GM12878 (cell line): Measurements from ENCODE around the gene RIOX2. TPM values are rescaled to one million over a fixed set of nuclear protein-coding genes. Genes with fewer than 3 reads are reported as not detected.

Experiments used
- ATAC-seq: fragments of 200-7000 bp; cut with Tn5 transposase; 3 replicates; pipeline ENCODE4 v1.9.1; 2020; ENCODE audit warnings: mild to moderate bottlenecking, moderate library complexity
- BruUV-seq: library from RNA; stranded (reverse); fragments of 400-500 nt; replicated peaks from 2 replicates; lab custom pipeline; 2021; lab: Mats Ljungman, UMichigan
- CTCF ChIA-PET: fragments of 300-600 bp; sonication (Branson Sonifier 250); formaldehyde crosslinking; extraction: SDS; loops from one replicate; lab custom pipeline; 2021; ENCODE audit warnings: inconsistent platforms; lab: Yijun Ruan, JAX
- POLR2A ChIA-PET: fragments of 350-600 bp; formaldehyde crosslinking; extraction: SDS; loops from one replicate; lab custom pipeline; 2021; ENCODE audit warnings: inconsistent platforms; lab: Charles Lee
- RAD21 ChIA-PET: fragments of 300-600 bp; sonication (Branson Sonifier 250); formaldehyde crosslinking; loops from one replicate; lab custom pipeline; 2023; ENCODE audit warnings: antibody characterized with exemption; ENCODE audit not compliant: unreplicated experiment; lab: Charles Lee
- SMC1A ChIA-PET: fragments of 300-600 bp; sonication (Branson Sonifier 250); formaldehyde crosslinking; loops from one replicate; lab custom pipeline; 2023; ENCODE audit not compliant: unreplicated experiment, uncharacterized antibody; lab: Charles Lee
- DNase-seq: peaks from one replicate; pipeline ENCODE4 v3.0.0-alpha.2; 2011; ENCODE audit warnings: low read depth, low spot score
- FAIRE-seq: peaks from 3 replicates; lab custom pipeline; 2011; peaks lifted over from hg19 to GRCh38; lab: Jason Lieb, UNC
- H2AFZ ChIP-seq: 2 replicates; pipeline ENCODE4 v1.6.0; 2011; ENCODE audit warnings: low read depth, low read length, control low read depth; ENCODE audit not compliant: control insufficient read depth
- H3K27ac ChIP-seq: 2 replicates; pipeline ENCODE4 v1.5.1; 2011; ENCODE audit warnings: control low read depth; ENCODE audit not compliant: control insufficient read depth, insufficient read depth
- H3K27me3 ChIP-seq, 2 experiments: replicated peaks in 1 of 2; 2 replicates each; pipeline versions ENCODE4 v1.6.0 to v1.6.1; 2011; ENCODE audit warnings: low read length in 1 of 2; ENCODE audit not compliant: control insufficient read depth in 2 of 2, insufficient read depth in 2 of 2
- H3K36me3 ChIP-seq, 2 experiments: 2 replicates each; pipeline ENCODE4 v1.5.1; 2011; ENCODE audit warnings: low read length in 1 of 2; ENCODE audit not compliant: control insufficient read depth in 2 of 2, insufficient read depth in 2 of 2
- H3K4me1 ChIP-seq: 2 replicates; pipeline ENCODE4 v1.6.1; 2011; ENCODE audit warnings: mild to moderate bottlenecking, low read length, moderate library complexity, mixed read lengths; ENCODE audit not compliant: control insufficient read depth, insufficient read depth
- H3K4me2 ChIP-seq: 2 replicates; pipeline ENCODE4 v1.6.0; 2011; ENCODE audit warnings: control low read depth; ENCODE audit not compliant: control insufficient read depth, insufficient read depth
- H3K4me3 ChIP-seq: fragments of 200-600 bp; sonication (generic); 2 replicates; pipeline ENCODE4 v1.5.1; 2016
- H3K79me2 ChIP-seq: 2 replicates; pipeline ENCODE4 v1.6.0; 2011; ENCODE audit warnings: low read length; ENCODE audit not compliant: control insufficient read depth, insufficient read depth
- H3K9ac ChIP-seq: 2 replicates; pipeline ENCODE4 v1.8.0; 2011; ENCODE audit warnings: low read length, control low read depth, mixed read lengths; ENCODE audit not compliant: control insufficient read depth, insufficient read depth
- H3K9me3 ChIP-seq: replicated peaks from 3 replicates; pipeline ENCODE4 v1.5.1; 2011; ENCODE audit warnings: mild to moderate bottlenecking, low read length; ENCODE audit not compliant: control insufficient read depth, insufficient read depth
- H4K20me1 ChIP-seq: 2 replicates; pipeline ENCODE4 v1.6.0; 2011; ENCODE audit not compliant: control insufficient read depth, insufficient read depth
- ATF7 ChIP-seq: fragments of 450-650 bp; IDR thresholded peaks from 2 replicates; pipeline ENCODE4 v1.6.1; 2016; ENCODE audit warnings: low read depth, mild to moderate bottlenecking
- BCL3 ChIP-seq: IDR thresholded peaks from 2 replicates; pipeline ENCODE4 v1.6.1; 2011; ENCODE audit warnings: borderline replicate concordance, low read depth, mild to moderate bottlenecking, moderate library complexity, low read length; ENCODE audit not compliant: insufficient read depth, poor library complexity, severe bottlenecking
- EP300 ChIP-seq, 2 experiments: fragments of 150-350 bp in 1 of 2; IDR thresholded peaks; 2 replicates each; pipeline ENCODE4 v1.6.1; 2011 to 2012; ENCODE audit warnings: low read depth in 2 of 2, low read length in 2 of 2, borderline replicate concordance in 1 of 2, improper control_type of control experiment in 1 of 2, inconsistent platforms in 1 of 2; ENCODE audit not compliant: control insufficient read depth in 1 of 2
- FOXM1 ChIP-seq: IDR thresholded peaks from 2 replicates; pipeline ENCODE4 v1.6.1; 2012; ENCODE audit warnings: low read depth, mild to moderate bottlenecking, inconsistent platforms, low read length, moderate library complexity
- HDAC2 ChIP-seq: fragments of 200-600 bp; sonication (generic); IDR thresholded peaks from 2 replicates; pipeline ENCODE4 v1.6.1; 2017
- JUNB ChIP-seq: IDR thresholded peaks from 2 replicates; pipeline ENCODE4 v1.6.1; 2016; ENCODE audit warnings: antibody characterized with exemption, mild to moderate bottlenecking
- JUND ChIP-seq: IDR thresholded peaks from 2 replicates; pipeline ENCODE4 v1.6.1; 2012; ENCODE audit warnings: low read depth, mild to moderate bottlenecking, low read length, improper control_type of control experiment, moderate library complexity
- NFYA ChIP-seq: IDR thresholded peaks from 2 replicates; pipeline ENCODE4 v1.6.1; 2011; ENCODE audit warnings: low read depth, mild to moderate bottlenecking, low read length, improper control_type of control experiment, borderline replicate concordance
- NFYB ChIP-seq: IDR thresholded peaks from 2 replicates; pipeline ENCODE4 v1.6.1; 2011; ENCODE audit warnings: low read depth, mild to moderate bottlenecking, low read length, improper control_type of control experiment, moderate library complexity; ENCODE audit not compliant: insufficient read depth
- NRF1 ChIP-seq: conservative IDR thresholded peaks from 2 replicates; pipeline ENCODE4 v1.6.1; 2011; ENCODE audit warnings: mild to moderate bottlenecking, low read depth, low read length, improper control_type of control experiment
- PML ChIP-seq: IDR thresholded peaks from 2 replicates; pipeline ENCODE4 v1.6.1; 2012; ENCODE audit warnings: low read length, inconsistent platforms
- RAD51 ChIP-seq: fragments of 450-650 bp; IDR thresholded peaks from 2 replicates; pipeline ENCODE4 v1.6.1; 2016; ENCODE audit warnings: moderate library complexity, mild to moderate bottlenecking, inconsistent platforms
- RELB ChIP-seq: fragments of 450-650 bp; IDR thresholded peaks from 2 replicates; pipeline ENCODE4 v1.6.1; 2017; ENCODE audit warnings: low read depth, mild to moderate bottlenecking, moderate library complexity
- TARDBP ChIP-seq: IDR thresholded peaks from 2 replicates; pipeline ENCODE4 v1.6.1; 2016; ENCODE audit warnings: borderline replicate concordance
- WGBS: methylation state at CpG from one replicate; pipeline ENCODE4 v1.1.6; 2016; ENCODE audit warnings: low lambda C conversion rate; ENCODE audit not compliant: insufficient replicate concordance, insufficient coverage; ENCODE audit errors: missing lambda C conversion rate; 5-methylcytosine and 5-hydroxymethylcytosine counted together
- in situ Hi-C: fragments of 300-500 bp; cut with MboI; formaldehyde crosslinking; loops from 9 replicates; pipeline ENCODE4 v1.14.3; 2018; ENCODE audit warnings: mixed read lengths
- intact Hi-C: fragments of 100-400 bp; cut with micrococcal nuclease; formaldehyde crosslinking; loops from one replicate; pipeline ENCODE4 v1.14.2; 2022; ENCODE audit not compliant: unreplicated experiment
- polyA plus RNA-seq, 11 experiments: library from polyadenylated mRNA; depleted of rRNA in 4 of 11; unstranded in 6 of 11; stranded (reverse) in 5 of 11; fragments of >200 nt; fragmentation: Nextera tagmentation in 4 of 11; fragmentation: Illumina TruSeq in 1 of 11; extraction: Ambion mirVana in 4 of 11; extraction: Trizol in 1 of 11; gene quantifications; 1 replicate in 1 of 11; 2 replicates in 10 of 11; pipeline versions ENCODE4 v1.2.1 to v1.2.3, GENCODE V29; 2011 to 2016; ENCODE audit warnings: inconsistent platforms in 2 of 11, missing spikeins in 2 of 11, low read depth in 1 of 11
- total RNA-seq, 4 experiments: library from RNA; depleted of rRNA in 3 of 4; stranded (reverse); fragments of >200 nt in 3 of 4; fragmentation: Illumina TruSeq in 1 of 4; extraction: Trizol in 1 of 4; gene quantifications; 2 replicates each; pipeline versions ENCODE4 v1.2.1 to v1.2.3, GENCODE V29; 2013 to 2021
- TF ChIP-seq, protein P1 (sequence below): fragments of 450-650 bp; IDR thresholded peaks from 2 replicates; pipeline ENCODE4 v1.6.1; 2016; ENCODE audit warnings: mild to moderate bottlenecking

RIOX2 gene
- total and polyA plus RNA-seq, 10 of the 15 experiments (the other 5 are each of a cell fraction or from before 2014, with no cell fraction given) = 24.1 to 52.6 (median 44.0) TPM

- SMC1A ChIA-PET = interaction anchor here (1.0 to 1.4 kb wide), 2 partner anchors 9 to 861 kb away, joined by 3 to 5 read pairs; no protein-coding TSS in a partner anchor
- RAD21 ChIA-PET = interaction anchor here (1.4 kb wide), 1 partner anchor 11 kb away, joined by 3 read pairs; no protein-coding TSS in a partner anchor
- DNase-seq (no peak), ATAC-seq (no peak), FAIRE-seq (no peak)
- Histone ChIP-seq H4K20me1 (no peaks in the 10 kb centered on the region; the same call in 1 of the 2 replicates), H3K27me3 (no peaks in the 10 kb centered on the region), H3K9me3 (no peaks in the 10 kb centered on the region), H3K4me2 (no peak overlapping the region), H3K27ac (no peak overlapping the region), H3K79me2 (no peaks in the 10 kb centered on the region), H3K9ac (no peak overlapping the region), H2AFZ (no peak overlapping the region), H3K36me3 (peaks cover 10 to 42% of the 10 kb centered on the region in 2 experiments), H3K4me3 (no peak overlapping the region), H3K4me1 (peaks cover 8% of the 10 kb centered on the region)
- in situ Hi-C loops = no loop called here
- POLR2A ChIA-PET = no interaction called here
- TF ChIP-seq NRF1 (no peak), RELB (no peak), JUND (no peak), ATF7 (no peak), RAD51 (no peak), HDAC2 (no peak), NFYA (no peak), PML (no peak), FOXM1 (no peak), NFYB (no peak), EP300 (IDR thresholded peaks at IDR 0.05; ENCODE audit: borderline replicate concordance in 1 of 2, control insufficient read depth in 1 of 2, low read depth in 2 of 2, low read length in 2 of 2) (no peak), JUNB (no peak), BCL3 (no peak), TARDBP (no peak)
- TF ChIP-seq, protein P1, sequence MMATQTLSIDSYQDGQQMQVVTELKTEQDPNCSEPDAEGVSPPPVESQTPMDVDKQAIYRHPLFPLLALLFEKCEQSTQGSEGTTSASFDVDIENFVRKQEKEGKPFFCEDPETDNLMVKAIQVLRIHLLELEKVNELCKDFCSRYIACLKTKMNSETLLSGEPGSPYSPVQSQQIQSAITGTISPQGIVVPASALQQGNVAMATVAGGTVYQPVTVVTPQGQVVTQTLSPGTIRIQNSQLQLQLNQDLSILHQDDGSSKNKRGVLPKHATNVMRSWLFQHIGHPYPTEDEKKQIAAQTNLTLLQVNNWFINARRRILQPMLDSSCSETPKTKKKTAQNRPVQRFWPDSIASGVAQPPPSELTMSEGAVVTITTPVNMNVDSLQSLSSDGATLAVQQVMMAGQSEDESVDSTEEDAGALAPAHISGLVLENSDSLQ = no peak
- 79% methylated on average over 3 of the region's 3 CpGs for WGBS
- BruUV-seq = no TSS peak
- intact Hi-C loops = no loop called here
- CTCF ChIA-PET = interaction anchor here (0.9 kb wide), 1 partner anchor 11 kb away, joined by 4 read pairs; no protein-coding TSS in a partner anchor
Observed at GRCh38 chr3:97956051-97956450, 16.2 kb downstream of the RIOX2 start.
